HepG2 (cell line): ENCODE measurements around the gene RANBP2. TPM values are rescaled to one million over a fixed set of nuclear protein-coding genes. Genes with fewer than 3 reads are reported as not detected.

Source experiments
- ARID4A ChIP-seq: sonication (generic); formaldehyde crosslinking; IDR thresholded peaks from 2 replicates; pipeline ENCODE4 v1.5.0; 2020; ENCODE audit warnings: mild to moderate bottlenecking, missing genetic modification reagents, borderline replicate concordance
- FIP1L1 ChIP-seq: fragments of 200-400 bp; formaldehyde crosslinking; IDR thresholded peaks from 2 replicates; pipeline ENCODE4 v1.6.1; 2018; ENCODE audit warnings: low read depth, mild to moderate bottlenecking, low read length, moderate library complexity, borderline replicate concordance; ENCODE audit not compliant: insufficient read depth
- FOXO4 ChIP-seq: sonication (generic); formaldehyde crosslinking; conservative IDR thresholded peaks from 2 replicates; pipeline ENCODE4 v1.8.1; 2023; ENCODE audit warnings: missing genetic modification reagents
- JUNB ChIP-seq: sonication (generic); formaldehyde crosslinking; IDR thresholded peaks from 2 replicates; pipeline ENCODE4 v1.8.0; 2022; ENCODE audit warnings: missing genetic modification reagents, mild to moderate bottlenecking, borderline replicate concordance
- KAT8 ChIP-seq: IDR thresholded peaks from 2 replicates; pipeline ENCODE4 v1.6.1; 2016; ENCODE audit warnings: missing genetic modification reagents, missing compliant biosample characterization
- KDM5A ChIP-seq: fragments of 200-600 bp; sonication (generic); IDR thresholded peaks from 2 replicates; pipeline ENCODE4 v1.7.0; 2018; ENCODE audit warnings: antibody characterized with exemption, mild to moderate bottlenecking, low read length, borderline replicate concordance
- MBNL3 ChIP-seq: fragments of 250-450 bp; sonication (Bioruptor Pico); conservative IDR thresholded peaks from 2 replicates; pipeline ENCODE4 v1.8.0; 2022; ENCODE audit warnings: mild to moderate bottlenecking, inconsistent platforms
- MED1 ChIP-seq: sonication (generic); formaldehyde crosslinking; IDR thresholded peaks from 2 replicates; pipeline ENCODE4 v1.4.0; 2020; ENCODE audit warnings: missing genetic modification reagents
- MLLT10 ChIP-seq: sonication (generic); formaldehyde crosslinking; IDR thresholded peaks from 2 replicates; pipeline ENCODE4 v1.4.0; 2020; ENCODE audit warnings: missing genetic modification reagents
- MYC ChIP-seq: sonication (generic); formaldehyde crosslinking; IDR thresholded peaks from 2 replicates; pipeline ENCODE4 v1.9.0; 2021; ENCODE audit warnings: missing genetic modification reagents, borderline replicate concordance
- PHF8 ChIP-seq: sonication (generic); formaldehyde crosslinking; IDR thresholded peaks from 2 replicates; pipeline ENCODE4 v1.5.0; 2020; ENCODE audit warnings: missing genetic modification reagents
- SETDB1 ChIP-seq: sonication (generic); formaldehyde crosslinking; IDR thresholded peaks from 2 replicates; pipeline ENCODE4 v1.5.1; 2020; ENCODE audit warnings: missing genetic modification reagents, mild to moderate bottlenecking, borderline replicate concordance
- TCF7L2 ChIP-seq: IDR thresholded peaks from 2 replicates; pipeline ENCODE4 v1.6.1; 2011; ENCODE audit warnings: mild to moderate bottlenecking, low read depth, low read length, moderate library complexity
- TEAD2 ChIP-seq: sonication (generic); formaldehyde crosslinking; IDR thresholded peaks from 2 replicates; pipeline ENCODE4 v1.9.0; 2021; ENCODE audit warnings: missing genetic modification reagents
- ZNF124 ChIP-seq: sonication (generic); formaldehyde crosslinking; IDR thresholded peaks from 2 replicates; pipeline ENCODE4 v1.4.0; 2020; ENCODE audit warnings: missing genetic modification reagents
- ZNF136 ChIP-seq: sonication (generic); formaldehyde crosslinking; IDR thresholded peaks from 2 replicates; pipeline ENCODE4 v1.8.1; 2022; ENCODE audit warnings: low read depth, mild to moderate bottlenecking, moderate library complexity, missing genetic modification reagents
- ZNF615 ChIP-seq: sonication (generic); formaldehyde crosslinking; IDR thresholded peaks from 2 replicates; pipeline ENCODE4 v1.5.0; 2020; ENCODE audit warnings: mild to moderate bottlenecking, missing genetic modification reagents, borderline replicate concordance
- ZNF652 ChIP-seq: IDR thresholded peaks from 2 replicates; pipeline ENCODE4 v1.6.1; 2016; ENCODE audit warnings: low read depth, borderline replicate concordance
- ZNF879 ChIP-seq: sonication (generic); formaldehyde crosslinking; IDR thresholded peaks from 2 replicates; pipeline ENCODE4 v1.8.1; 2023; ENCODE audit warnings: missing genetic modification reagents
- ZSCAN12 ChIP-seq: sonication (generic); formaldehyde crosslinking; IDR thresholded peaks from 2 replicates; pipeline ENCODE4 v1.9.0; 2021; ENCODE audit warnings: mild to moderate bottlenecking, missing genetic modification reagents
- polyA plus RNA-seq, 8 experiments: library from polyadenylated mRNA; depleted of rRNA in 3 of 8; stranded (reverse) in 7 of 8; unstranded in 1 of 8; fragments of >200 nt; fragmentation: Illumina TruSeq in 4 of 8; extraction: Trizol in 4 of 8; gene quantifications; 2 replicates each; pipeline versions ENCODE4 v1.2.1 to v1.2.3, GENCODE V29; 2011 to 2016; ENCODE audit warnings: low read depth in 4 of 8, missing spikeins in 1 of 8, mixed read lengths in 1 of 8; ENCODE audit not compliant: insufficient read depth in 1 of 8
- total RNA-seq, 5 experiments: library from RNA; depleted of rRNA; stranded (reverse); fragments of >200 nt; fragmentation: Illumina TruSeq; extraction: Trizol; gene quantifications; 2 replicates each; pipeline ENCODE4 v1.2.3, GENCODE V29; 2016; ENCODE audit warnings: low read depth in 1 of 5
- TF ChIP-seq, protein P1 (sequence below): sonication (generic); formaldehyde crosslinking; IDR thresholded peaks from 2 replicates; pipeline ENCODE4 v1.4.0; 2020; ENCODE audit warnings: mild to moderate bottlenecking, missing genetic modification reagents
- TF ChIP-seq, protein P2 (sequence below): sonication (generic); formaldehyde crosslinking; IDR thresholded peaks from 2 replicates; pipeline ENCODE4 v1.4.0; 2020; ENCODE audit warnings: missing genetic modification reagents, mild to moderate bottlenecking, borderline replicate concordance
- TF ChIP-seq, protein P3 (sequence below): sonication (generic); formaldehyde crosslinking; IDR thresholded peaks from 2 replicates; pipeline ENCODE4 v1.5.0; 2020; ENCODE audit warnings: mild to moderate bottlenecking, low read depth, missing genetic modification reagents, borderline replicate concordance

The RANBP2 gene
- total and polyA plus RNA-seq, 2 of the 13 experiments (the other 11 are each of a cell fraction or from before 2014, with no cell fraction given): 12.2 to 87.0 TPM

DNA sequence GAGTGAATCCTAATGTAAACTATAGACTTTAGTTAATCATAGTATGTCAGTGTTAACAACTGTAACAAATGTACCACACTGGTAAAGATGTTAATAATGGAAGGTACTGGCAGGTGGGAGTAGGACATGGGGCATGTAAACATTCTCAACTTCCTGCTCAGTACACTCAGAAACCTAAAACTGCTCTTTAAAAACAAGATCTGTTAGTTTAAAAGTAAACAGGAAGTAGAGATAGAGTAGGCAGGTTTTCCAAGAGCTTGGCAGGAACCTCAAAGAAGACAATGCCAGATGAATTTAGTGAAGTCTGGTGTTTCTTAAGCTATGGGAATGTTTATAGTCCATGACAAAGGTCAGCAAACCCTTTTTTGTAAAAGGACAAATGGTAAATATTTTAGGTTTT lies 113.9 kb downstream of the RANBP2 start (continued):
- TF ChIP-seq, protein P1, sequence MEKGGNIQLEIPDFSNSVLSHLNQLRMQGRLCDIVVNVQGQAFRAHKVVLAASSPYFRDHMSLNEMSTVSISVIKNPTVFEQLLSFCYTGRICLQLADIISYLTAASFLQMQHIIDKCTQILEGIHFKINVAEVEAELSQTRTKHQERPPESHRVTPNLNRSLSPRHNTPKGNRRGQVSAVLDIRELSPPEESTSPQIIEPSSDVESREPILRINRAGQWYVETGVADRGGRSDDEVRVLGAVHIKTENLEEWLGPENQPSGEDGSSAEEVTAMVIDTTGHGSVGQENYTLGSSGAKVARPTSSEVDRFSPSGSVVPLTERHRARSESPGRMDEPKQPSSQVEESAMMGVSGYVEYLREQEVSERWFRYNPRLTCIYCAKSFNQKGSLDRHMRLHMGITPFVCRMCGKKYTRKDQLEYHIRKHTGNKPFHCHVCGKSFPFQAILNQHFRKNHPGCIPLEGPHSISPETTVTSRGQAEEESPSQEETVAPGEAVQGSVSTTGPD (CRISPR knock-in tag): no peak
- TF ChIP-seq MYC (CRISPR knock-in tag) (no peak), SETDB1 (CRISPR knock-in tag) (no peak), MBNL3 (CRISPR knock-in tag) (no peak), TEAD2 (CRISPR knock-in tag) (no peak), FOXO4 (no peak), TCF7L2 (no peak), MLLT10 (CRISPR knock-in tag) (no peak), KDM5A (no peak), ARID4A (CRISPR knock-in tag) (no peak), ZNF652 (CRISPR knock-in tag) (no peak), MED1 (CRISPR knock-in tag) (peak; percentile 85), ZNF136 (CRISPR knock-in tag) (no peak), KAT8 (CRISPR knock-in tag) (peak; percentile 70), PHF8 (CRISPR knock-in tag) (no peak), ZNF124 (CRISPR knock-in tag) (no peak), ZNF615 (CRISPR knock-in tag) (no peak), ZNF879 (CRISPR knock-in tag) (no peak), FIP1L1 (no peak), JUNB (CRISPR knock-in tag) (no peak), ZSCAN12 (CRISPR knock-in tag) (0 out of 2 replicates have a peak, but pooled peaks have one; percentile 32)
- TF ChIP-seq, protein P2, sequence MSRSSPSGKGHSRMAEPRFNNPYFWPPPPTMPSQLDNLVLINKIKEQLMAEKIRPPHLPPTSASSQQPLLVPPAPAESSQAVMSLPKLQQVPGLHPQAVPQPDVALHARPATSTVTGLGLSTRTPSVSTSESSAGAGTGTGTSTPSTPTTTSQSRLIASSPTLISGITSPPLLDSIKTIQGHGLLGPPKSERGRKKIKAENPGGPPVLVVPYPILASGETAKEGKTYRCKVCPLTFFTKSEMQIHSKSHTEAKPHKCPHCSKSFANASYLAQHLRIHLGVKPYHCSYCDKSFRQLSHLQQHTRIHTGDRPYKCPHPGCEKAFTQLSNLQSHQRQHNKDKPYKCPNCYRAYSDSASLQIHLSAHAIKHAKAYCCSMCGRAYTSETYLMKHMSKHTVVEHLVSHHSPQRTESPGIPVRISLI (CRISPR knock-in tag): no peak
- TF ChIP-seq, protein P3, sequence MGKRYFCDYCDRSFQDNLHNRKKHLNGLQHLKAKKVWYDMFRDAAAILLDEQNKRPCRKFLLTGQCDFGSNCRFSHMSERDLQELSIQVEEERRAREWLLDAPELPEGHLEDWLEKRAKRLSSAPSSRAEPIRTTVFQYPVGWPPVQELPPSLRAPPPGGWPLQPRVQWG (CRISPR knock-in tag): no peak
